Retinal pigment epithelial cell (primary cell): Measurements from ENCODE around the gene LSM3.

Source experiments
- DNase-seq: peaks from one replicate; pipeline ENCODE4 v3.0.0-alpha.2; 2010; ENCODE audit warnings: low read depth
- H3K4me3 ChIP-seq: 2 replicates; pipeline ENCODE4 v1.5.1; 2011; ENCODE audit warnings: mild to moderate bottlenecking, low read length, control low read depth, moderate library complexity
- TF ChIP-seq, protein P1 (sequence below): conservative IDR thresholded peaks from 2 replicates; pipeline ENCODE4 v1.5.1; 2011; ENCODE audit warnings: low read depth, low read length, control low read depth, inconsistent platforms

The LSM3 gene

DNA sequence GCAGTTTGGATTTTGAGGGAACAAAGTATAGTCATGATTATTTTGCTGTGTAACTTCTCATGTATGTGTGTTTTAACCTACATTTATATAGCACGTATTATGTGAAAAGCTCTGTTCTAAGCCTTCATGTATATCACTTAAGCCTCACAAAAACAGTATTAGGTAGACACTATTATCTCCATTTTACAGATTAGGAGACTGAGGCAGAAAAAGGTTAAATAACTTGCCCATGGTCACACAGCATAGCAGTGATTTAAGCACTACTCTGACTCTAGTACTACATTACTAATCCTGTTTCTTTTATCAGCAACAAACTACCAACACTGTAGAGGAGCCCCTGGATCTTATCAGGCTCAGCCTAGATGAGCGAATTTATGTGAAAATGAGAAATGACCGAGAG, 2.6 kb downstream of the LSM3 start:
- TF ChIP-seq, protein P1, sequence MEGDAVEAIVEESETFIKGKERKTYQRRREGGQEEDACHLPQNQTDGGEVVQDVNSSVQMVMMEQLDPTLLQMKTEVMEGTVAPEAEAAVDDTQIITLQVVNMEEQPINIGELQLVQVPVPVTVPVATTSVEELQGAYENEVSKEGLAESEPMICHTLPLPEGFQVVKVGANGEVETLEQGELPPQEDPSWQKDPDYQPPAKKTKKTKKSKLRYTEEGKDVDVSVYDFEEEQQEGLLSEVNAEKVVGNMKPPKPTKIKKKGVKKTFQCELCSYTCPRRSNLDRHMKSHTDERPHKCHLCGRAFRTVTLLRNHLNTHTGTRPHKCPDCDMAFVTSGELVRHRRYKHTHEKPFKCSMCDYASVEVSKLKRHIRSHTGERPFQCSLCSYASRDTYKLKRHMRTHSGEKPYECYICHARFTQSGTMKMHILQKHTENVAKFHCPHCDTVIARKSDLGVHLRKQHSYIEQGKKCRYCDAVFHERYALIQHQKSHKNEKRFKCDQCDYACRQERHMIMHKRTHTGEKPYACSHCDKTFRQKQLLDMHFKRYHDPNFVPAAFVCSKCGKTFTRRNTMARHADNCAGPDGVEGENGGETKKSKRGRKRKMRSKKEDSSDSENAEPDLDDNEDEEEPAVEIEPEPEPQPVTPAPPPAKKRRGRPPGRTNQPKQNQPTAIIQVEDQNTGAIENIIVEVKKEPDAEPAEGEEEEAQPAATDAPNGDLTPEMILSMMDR = no peak
- H3K4me3 ChIP-seq = no peak overlapping the region
- no peak for DNase-seq

DNA sequence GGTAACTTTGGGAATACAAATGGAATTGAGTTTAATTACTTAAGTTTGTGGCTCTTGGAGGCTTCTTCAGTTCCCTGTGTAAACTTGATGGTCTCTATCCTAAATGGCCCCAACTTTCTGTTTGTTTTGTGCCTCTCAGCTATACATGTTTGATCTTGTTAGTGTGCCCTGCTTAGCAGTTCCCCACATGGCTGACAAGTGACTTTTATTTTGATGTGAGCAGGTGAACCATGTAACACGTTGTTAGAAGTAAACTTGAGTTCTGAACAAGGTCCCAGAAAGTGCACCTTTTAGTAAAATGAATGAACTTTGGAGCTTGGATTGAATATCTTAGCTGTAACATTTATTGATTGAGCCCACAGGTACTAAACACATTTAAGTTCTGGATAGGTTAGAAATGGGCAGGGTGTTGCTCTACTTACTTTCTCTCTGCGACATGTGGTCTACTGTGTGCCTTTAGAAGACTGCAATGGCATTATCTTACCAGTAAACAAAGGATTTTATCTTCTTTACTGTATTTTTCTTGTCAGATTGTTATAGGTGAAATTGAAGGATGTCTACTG, 4.5 kb downstream of the LSM3 start:
- DNase-seq = no peak
- TF ChIP-seq, protein P1 = no peak
- H3K4me3 ChIP-seq = no peak overlapping the region

DNA sequence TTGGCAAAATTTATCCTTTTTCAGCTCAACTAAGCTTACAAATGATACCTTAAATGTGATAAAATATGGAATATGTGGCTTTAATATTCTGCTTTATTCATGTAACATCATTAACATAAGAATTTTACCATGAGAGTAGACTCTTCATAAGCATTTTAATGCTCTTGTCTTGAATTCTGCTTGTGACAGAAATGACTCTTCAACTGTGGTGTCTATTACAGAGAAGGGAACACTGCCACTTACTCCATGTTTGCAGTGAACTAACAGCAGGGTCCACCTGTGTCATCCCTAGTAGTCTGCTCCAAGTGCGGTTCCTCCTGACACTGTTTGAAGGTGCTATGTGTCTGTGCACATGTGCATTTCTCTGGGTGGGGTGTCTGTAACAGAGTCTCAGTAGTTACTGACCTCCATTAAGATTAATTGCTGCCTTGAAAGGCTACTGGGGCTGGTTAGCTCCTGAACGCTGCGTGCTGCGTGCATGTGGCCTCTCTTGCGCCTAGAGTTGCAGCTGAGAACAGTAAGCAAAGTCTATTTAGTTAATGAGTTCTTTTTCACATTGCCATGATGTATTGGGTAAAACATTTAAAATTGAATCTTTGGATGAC, 8.3 kb downstream of the LSM3 start:
- TF ChIP-seq, protein P1 = no peak
- H3K4me3 ChIP-seq = no peak overlapping the region
- no peak for DNase-seq

DNA sequence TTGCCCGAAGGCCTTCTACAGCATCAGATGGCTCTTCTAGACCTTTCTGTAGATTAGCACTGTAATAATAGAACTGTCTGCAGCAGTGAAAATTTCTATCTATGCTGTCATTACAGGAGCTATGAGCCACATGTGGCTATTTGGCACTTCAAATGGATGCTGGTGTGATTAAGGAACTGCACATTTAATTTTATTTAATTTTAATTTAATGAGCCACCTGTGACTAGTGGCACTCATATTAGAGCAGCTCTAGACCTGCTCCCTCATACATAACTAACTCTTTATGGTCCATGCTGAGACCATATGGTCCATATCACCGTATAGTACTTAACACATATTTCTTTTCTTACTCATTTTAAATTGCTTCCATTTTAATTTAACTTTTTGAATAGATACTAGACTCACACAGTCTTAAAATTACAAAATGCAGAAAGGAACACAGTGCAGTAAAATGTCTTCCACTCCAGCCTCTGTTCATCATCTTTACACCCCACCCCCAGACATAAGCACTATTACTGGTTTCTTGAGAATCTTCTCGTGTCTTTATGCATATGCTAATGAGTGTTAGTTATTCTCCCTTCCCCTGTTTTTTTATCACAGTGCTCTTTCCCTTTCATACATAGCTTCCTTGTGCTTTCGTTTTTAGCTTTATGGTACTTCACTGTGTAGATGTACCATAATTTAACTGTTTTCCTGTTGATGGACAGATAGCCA, 9.6 kb downstream of the LSM3 start:
- no peak for DNase-seq
- H3K4me3 ChIP-seq = no peak overlapping the region
- TF ChIP-seq, protein P1 = no peak

DNA sequence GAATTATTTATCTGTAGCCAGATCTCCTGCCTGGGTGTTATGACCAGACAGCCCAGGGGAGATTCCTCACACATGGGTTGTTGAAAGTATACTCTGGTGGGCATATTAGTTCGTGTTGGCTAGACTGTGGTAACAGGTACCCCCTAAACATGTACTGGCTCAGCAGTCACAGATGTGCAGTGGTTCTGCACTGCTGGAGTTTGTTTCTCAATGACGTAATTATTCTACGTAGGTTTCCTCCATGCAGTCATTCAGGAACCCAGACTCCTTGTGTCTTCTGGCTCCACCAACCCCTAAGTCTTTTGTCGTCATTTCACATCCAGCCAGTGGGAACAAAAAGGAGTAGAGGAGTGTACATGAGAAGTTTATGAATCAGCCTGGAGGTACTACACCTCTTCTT, 16.2 kb downstream of the LSM3 start:
- TF ChIP-seq, protein P1 = no peak
- no peak overlapping the region for H3K4me3 ChIP-seq
- DNase-seq = no peak

DNA sequence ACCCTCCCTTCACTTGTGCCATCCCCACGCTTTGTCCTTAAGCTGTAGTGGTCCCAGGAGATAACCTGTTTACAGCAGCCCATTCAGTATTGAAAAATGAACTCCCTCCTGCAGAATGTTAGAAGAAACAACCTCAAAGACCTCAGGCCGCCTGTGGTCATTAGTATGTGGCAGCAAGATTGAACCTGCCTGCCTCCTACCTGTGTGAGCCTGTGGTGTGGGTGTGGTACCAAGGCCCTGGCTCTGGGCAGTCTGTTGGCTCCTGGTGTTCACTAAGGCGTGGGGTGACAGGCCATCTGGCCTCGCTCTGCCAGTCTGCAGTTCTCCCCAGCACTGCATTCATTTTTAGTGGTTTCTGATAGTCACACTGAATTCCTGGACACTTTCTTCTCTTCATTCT, 21.0 kb downstream of the LSM3 start:
- TF ChIP-seq, protein P1 = no peak
- no peak for DNase-seq
- no peak overlapping the region for H3K4me3 ChIP-seq

DNA sequence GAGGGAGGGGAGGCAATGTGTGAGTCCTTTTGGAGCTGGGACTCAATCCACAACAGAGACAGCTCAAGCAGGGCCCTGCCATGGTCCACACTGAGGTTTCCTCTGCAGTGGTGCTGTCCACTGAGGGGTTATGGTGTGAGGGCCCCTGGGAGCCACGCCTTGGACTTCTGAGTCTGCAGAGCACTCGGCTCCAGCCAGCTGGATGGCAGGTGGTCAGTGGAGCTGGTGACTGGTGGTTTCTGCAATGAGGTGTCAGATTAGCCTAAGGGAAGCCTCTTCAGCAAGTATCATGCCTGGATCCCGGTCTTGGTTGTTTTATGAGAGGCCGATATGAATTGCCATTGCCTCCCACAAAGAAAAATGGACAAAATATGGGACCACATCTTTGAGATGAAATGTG, 21.7 kb downstream of the LSM3 start:
- DNase-seq = no peak
- TF ChIP-seq, protein P1 = no peak
- no peak overlapping the region for H3K4me3 ChIP-seq
